Endothelial cell of umbilical vein (primary cell): ENCODE data around the gene RAD9A. TPM values are rescaled to one million over a fixed set of nuclear protein-coding genes. Genes with fewer than 3 reads are reported as not detected.

Experiments
- BruUV-seq: library from RNA; stranded (reverse); fragments of 400-500 nt; replicated peaks from 2 replicates; lab custom pipeline; 2021; lab: Mats Ljungman, UMichigan
- CTCF ChIA-PET: fragments of 300-600, 350-600 bp; sonication (Branson Sonifier 250); formaldehyde crosslinking; loops from one replicate; lab custom pipeline; 2021; ENCODE audit warnings: antibody characterized with exemption, inconsistent platforms; lab: Charles Lee
- POLR2A ChIA-PET: fragments of 300-600, 350-600 bp; sonication (Branson Sonifier 250); formaldehyde crosslinking; loops from one replicate; lab custom pipeline; 2021; ENCODE audit warnings: antibody characterized with exemption, inconsistent platforms; lab: Charles Lee
- DNase-seq: peaks from one replicate; pipeline ENCODE4 v3.0.0-alpha.2; 2011; ENCODE audit warnings: low read depth, low spot score
- FAIRE-seq: peaks from 2 replicates; lab custom pipeline; 2011; peaks lifted over from hg19 to GRCh38; lab: Jason Lieb, UNC
- H2AFZ ChIP-seq: 2 replicates; pipeline ENCODE4 v1.6.0; 2012; ENCODE audit warnings: low read depth, low read length, control low read depth, inconsistent platforms
- H3K27ac ChIP-seq: 2 replicates; pipeline ENCODE4 v1.5.1; 2011; ENCODE audit warnings: low read depth, mild to moderate bottlenecking, control low read depth, low read length, moderate library complexity; ENCODE audit not compliant: insufficient read depth
- H3K27me3 ChIP-seq, 2 experiments: 2 replicates each; pipeline versions ENCODE4 v1.6.0 to v1.6.1; 2011; ENCODE audit warnings: low read length in 2 of 2, mixed read lengths in 1 of 2; ENCODE audit not compliant: control insufficient read depth in 2 of 2, insufficient read depth in 2 of 2
- H3K36me3 ChIP-seq, 2 experiments: 2 replicates in 1 of 2; 3 replicates in 1 of 2; pipeline ENCODE4 v1.5.1; 2011; ENCODE audit warnings: low read length in 2 of 2, mild to moderate bottlenecking in 1 of 2, moderate library complexity in 1 of 2; ENCODE audit not compliant: control insufficient read depth in 2 of 2, insufficient read depth in 2 of 2; ENCODE audit errors: extremely low read depth in 1 of 2
- H3K4me1 ChIP-seq: 3 replicates; pipeline ENCODE4 v1.5.1; 2011; ENCODE audit warnings: mild to moderate bottlenecking, low read length; ENCODE audit not compliant: control insufficient read depth, insufficient read depth; ENCODE audit errors: extremely low read depth
- H3K4me2 ChIP-seq: 2 replicates; pipeline ENCODE4 v1.6.1; 2011; ENCODE audit warnings: low read length, control low read depth, mixed read lengths; ENCODE audit not compliant: insufficient read depth
- H3K4me3 ChIP-seq, 3 experiments: fragments of 200-600 bp in 1 of 3; sonication (generic), shearing (Covaris generic) in 1 of 3; replicated peaks in 1 of 3; 2 replicates each; pipeline ENCODE4 v1.5.1; 2011 to 2016; ENCODE audit warnings: control low read depth in 3 of 3, low read length in 3 of 3, mild to moderate bottlenecking in 2 of 3, inconsistent platforms in 1 of 3, low read depth in 1 of 3, moderate library complexity in 1 of 3; ENCODE audit not compliant: insufficient read depth in 1 of 3
- H3K79me2 ChIP-seq: 2 replicates; pipeline ENCODE4 v1.6.0; 2012; ENCODE audit warnings: low read length, inconsistent platforms; ENCODE audit not compliant: control insufficient read depth, insufficient read depth
- H3K9ac ChIP-seq: replicated peaks from 2 replicates; pipeline ENCODE3; 2011; ENCODE audit warnings: low read length, control low read depth; ENCODE audit not compliant: insufficient read depth; ENCODE audit errors: extremely low read depth
- H3K9me1 ChIP-seq: replicated peaks from 3 replicates; pipeline ENCODE4 v1.6.0; 2011; ENCODE audit warnings: mild to moderate bottlenecking, low read length; ENCODE audit not compliant: control insufficient read depth, insufficient read depth; ENCODE audit errors: extremely low read depth
- H3K9me3 ChIP-seq: replicated peaks from 2 replicates; pipeline ENCODE4 v1.5.1; 2012; ENCODE audit warnings: low read length, inconsistent platforms; ENCODE audit not compliant: control insufficient read depth, insufficient read depth
- H4K20me1 ChIP-seq: replicated peaks from 2 replicates; pipeline ENCODE3; 2011; ENCODE audit warnings: mild to moderate bottlenecking, low read length; ENCODE audit not compliant: control insufficient read depth, insufficient read depth; ENCODE audit errors: extremely low read depth
- CTCF ChIP-seq, 2 donors: IDR thresholded peaks; 1 replicate in 1 of 2; 2 replicates in 1 of 2; pipeline ENCODE4 v1.5.1; 2011; ENCODE audit warnings: low read length in 2 of 2, mild to moderate bottlenecking in 2 of 2, moderate library complexity in 2 of 2, control low read depth in 1 of 2, inconsistent platforms in 1 of 2, low read depth in 1 of 2; ENCODE audit not compliant: insufficient read depth in 1 of 2; ENCODE audit errors: extremely low read depth in 1 of 2
- EZH2 ChIP-seq: IDR thresholded peaks from 2 replicates; pipeline ENCODE4 v1.6.1; 2012; ENCODE audit warnings: borderline replicate concordance, low read depth, mild to moderate bottlenecking, moderate library complexity, low read length, inconsistent platforms; ENCODE audit not compliant: severe bottlenecking
- FOS ChIP-seq: IDR thresholded peaks from 2 replicates; pipeline ENCODE4 v1.6.1; 2011; ENCODE audit warnings: mild to moderate bottlenecking, low read length, moderate library complexity, borderline replicate concordance; ENCODE audit not compliant: insufficient read depth
- GATA2 ChIP-seq: IDR thresholded peaks from 2 replicates; pipeline ENCODE4 v1.7.0; 2011; ENCODE audit warnings: low read depth, mild to moderate bottlenecking, moderate library complexity, mixed read lengths, low read length; ENCODE audit not compliant: insufficient read length, insufficient read depth
- JUN ChIP-seq: IDR thresholded peaks from 2 replicates; pipeline ENCODE4 v1.6.1; 2011; ENCODE audit warnings: borderline replicate concordance, low read depth; ENCODE audit not compliant: insufficient read length, insufficient read depth
- MAX ChIP-seq: IDR thresholded peaks from 2 replicates; pipeline ENCODE4 v1.6.1; 2011; ENCODE audit not compliant: insufficient read depth, insufficient read length
- MYC ChIP-seq: IDR thresholded peaks from one replicate; pipeline ENCODE4 v1.6.1; 2011; ENCODE audit warnings: mild to moderate bottlenecking, low read depth, low read length
- POLR2A ChIP-seq: IDR thresholded peaks from 2 replicates; pipeline ENCODE4 v1.6.1; 2012; ENCODE audit warnings: low read depth, mild to moderate bottlenecking, control low read depth, low read length
- POLR2AphosphoS5 ChIP-seq: IDR thresholded peaks from 2 replicates; pipeline ENCODE4 v1.6.1; 2012; ENCODE audit warnings: low read depth, mild to moderate bottlenecking, control low read depth, low read length, moderate library complexity; ENCODE audit not compliant: insufficient read depth
- dilution Hi-C: fragments of 300-500 bp; cut with MboI; formaldehyde crosslinking; loops from one replicate; pipeline ENCODE4 v1.15.0; 2019; ENCODE audit warnings: low sequenced_read_pairs; ENCODE audit not compliant: extremely low pct_ligation_motif_present
- intact Hi-C: fragments of 100-400 bp; cut with micrococcal nuclease; formaldehyde crosslinking; loops from one replicate; pipeline ENCODE4 v1.10.0; 2022
- polyA plus RNA-seq, 4 experiments: library from polyadenylated mRNA; depleted of rRNA in 3 of 4; stranded (reverse) in 3 of 4; unstranded in 1 of 4; fragments of >200 nt; gene quantifications; 2 replicates each; pipeline versions ENCODE4 v1.2.1 to v1.2.3, GENCODE V29; 2011 to 2012; ENCODE audit warnings: missing spikeins in 1 of 4
- total RNA-seq: library from RNA; stranded (reverse); gene quantifications from 2 replicates; pipeline ENCODE4 v1.2.3, GENCODE V29; 2021

RAD9A gene
- total and polyA plus RNA-seq, 2 donors (not counting 3 experiments of a cell fraction or from before 2014, with no cell fraction given) = 18.4 to 22.2 TPM

- CTCF ChIA-PET = interaction anchor here (0.8 to 3.7 kb wide), 3 partner anchors 12 to 62 kb away, joined by 3 to 22 read pairs (median 3); partner anchors contain the start of gene PPP1CA
- no peak overlapping the region for H3K9ac ChIP-seq
- H3K79me2 ChIP-seq = no peaks in the 10 kb centered on the region
- no peaks in the 10 kb centered on the region for H3K36me3 ChIP-seq
- no peaks in the 10 kb centered on the region for H4K20me1 ChIP-seq
- no peak overlapping the region for H3K27ac ChIP-seq
- no peak overlapping the region for H3K4me3 ChIP-seq
- H2AFZ ChIP-seq = no peak overlapping the region
- no peak overlapping the region for H3K4me2 ChIP-seq
- FAIRE-seq (no peak), DNase-seq (no peak)
- no TSS peak for BruUV-seq
- intact Hi-C loops (no loop called here), dilution Hi-C loops (no loop called here)
- no peak for TF ChIP-seq EZH2
- no peak for TF ChIP-seq POLR2A
- no peak for TF ChIP-seq GATA2
- no peak for TF ChIP-seq MAX
- TF ChIP-seq JUN = no peak
- no peaks in the 10 kb centered on the region for H3K9me1 ChIP-seq
- H3K4me1 ChIP-seq = no peaks in the 10 kb centered on the region
- POLR2A ChIA-PET = no interaction called here
- H3K27me3 ChIP-seq = peaks cover 0 to 13% of the 10 kb centered on the region in 2 experiments
- no peaks in the 10 kb centered on the region for H3K9me3 ChIP-seq
Measured at GRCh38 chr11:67413266-67413849, 21.6 kb downstream of the RAD9A start.

DNA sequence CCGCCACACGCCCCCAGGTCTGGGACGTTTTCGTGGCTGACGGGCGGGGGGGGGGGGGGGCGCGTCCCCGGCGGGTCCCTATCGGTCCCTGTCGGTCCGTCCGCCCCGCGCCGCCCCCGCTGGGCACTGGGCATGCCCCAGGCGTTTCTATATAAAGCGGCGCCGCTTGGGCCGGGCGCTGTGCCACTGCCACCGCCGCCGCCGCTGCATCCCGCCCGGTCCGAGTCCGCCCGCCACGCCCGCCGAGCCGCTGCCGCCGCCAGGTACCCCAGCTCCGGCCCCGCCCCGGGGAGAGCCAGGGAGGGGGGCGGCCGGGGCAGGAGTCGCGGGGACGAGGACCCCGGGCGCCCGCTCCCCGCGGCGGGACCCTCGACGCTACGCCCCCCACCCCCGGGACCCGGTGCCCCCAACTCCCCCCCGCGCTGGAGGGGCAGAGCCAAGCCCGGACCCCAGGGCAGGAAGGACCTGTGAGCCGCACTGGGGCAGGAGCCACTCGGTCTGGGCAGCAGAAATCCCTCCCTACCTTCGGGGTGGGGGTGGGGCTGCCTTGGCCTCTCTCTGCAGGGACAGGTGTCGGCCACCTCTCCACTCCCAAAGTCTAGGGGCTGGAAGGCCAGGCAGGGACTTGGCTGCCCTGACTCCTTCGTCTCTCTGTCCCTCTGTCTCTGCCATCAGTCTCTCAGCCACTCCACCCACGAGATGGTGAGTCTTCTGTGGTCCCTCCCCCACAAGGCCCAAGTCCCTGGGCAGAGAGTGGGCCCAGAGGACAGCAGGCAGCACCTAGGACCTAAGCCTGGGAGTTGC is 23.9 kb downstream of the RAD9A start, which contains the start of gene CARNS1:
CARNS1 (plus strand) TSS at position 178 of the 804 bp plus-strand sequence; CDS start at position 700, 522 bp downstream.
- DNase-seq (no peak), FAIRE-seq (no peak)
- no peaks in the 10 kb centered on the region for H4K20me1 ChIP-seq
- peaks cover 0 to 12% of the 10 kb centered on the region in 2 experiments for H3K27me3 ChIP-seq
- no peak for TF ChIP-seq POLR2A
- TF ChIP-seq GATA2 = no peak
- no peak for TF ChIP-seq JUN
- TF ChIP-seq MAX = no peak
- no peak for TF ChIP-seq EZH2
- no peak for TF ChIP-seq POLR2AphosphoS5
- TF ChIP-seq MYC = no peak
- TF ChIP-seq FOS = no peak
- no peak for TF ChIP-seq CTCF (IDR thresholded peaks at IDR 0.05; ENCODE audit: extremely low read depth in 1 of 2, insufficient read depth in 1 of 2, low read depth in 1 of 2, low read length in 2 of 2)
- ChIA-PET CTCF (no interaction called here), POLR2A (no interaction called here)
- H3K4me1 ChIP-seq = peaks cover 4% of the 10 kb centered on the region
- H3K4me2 ChIP-seq = no peak within 1 kb of the TSS
- H3K4me3 ChIP-seq = no peak within 1 kb of the TSS
- H3K9ac ChIP-seq = no peak within 1 kb of the TSS
- dilution Hi-C loops (no loop called here), intact Hi-C loops (no loop called here)
- no peaks in the 10 kb centered on the region for H3K9me1 ChIP-seq
- H3K79me2 ChIP-seq = no peaks in the 10 kb centered on the region
- H2AFZ ChIP-seq = no peak within 1 kb of the TSS
- H3K27ac ChIP-seq = no peak within 1 kb of the TSS
- H3K36me3 ChIP-seq = no peaks in the 10 kb centered on the region
- no peaks in the 10 kb centered on the region for H3K9me3 ChIP-seq
- BruUV-seq = no TSS peak
